Liver (tissue), 9 donors: ENCODE measurements around the gene PLA2G4B. TPM values are rescaled to one million over a fixed set of nuclear protein-coding genes. Genes with fewer than 3 reads are reported as not detected.

ENCODE experiments used
- DNase-seq: peaks from one replicate; pipeline ENCODE4 v3.0.0-alpha.2; 2017; ENCODE audit warnings: low spot score
- H3K27ac ChIP-seq, 2 donors: one replicate each; pipeline ENCODE4 v1.7.0; 2013; ENCODE audit warnings: inconsistent platforms in 2 of 2, low read length in 2 of 2, control low read depth in 1 of 2, low read depth in 1 of 2, mild to moderate bottlenecking in 1 of 2
- H3K27me3 ChIP-seq, 4 donors: one replicate each; pipeline versions ENCODE4 v1.6.1 to v1.7.0; 2013; ENCODE audit warnings: low read length in 3 of 4, inconsistent platforms in 1 of 4, mild to moderate bottlenecking in 1 of 4, moderate library complexity in 1 of 4; ENCODE audit not compliant: control insufficient read depth in 4 of 4, insufficient read depth in 4 of 4
- H3K36me3 ChIP-seq, 4 donors: one replicate each; pipeline versions ENCODE4 v1.6.1 to v1.7.0; 2013; ENCODE audit warnings: low read length in 3 of 4, mild to moderate bottlenecking in 3 of 4, low read depth in 1 of 4, moderate library complexity in 1 of 4; ENCODE audit not compliant: control insufficient read depth in 4 of 4, insufficient read depth in 3 of 4
- H3K4me1 ChIP-seq, 4 donors: one replicate each; pipeline versions ENCODE4 v1.6.1 to v1.7.0; 2013; ENCODE audit warnings: low read length in 3 of 4, mild to moderate bottlenecking in 3 of 4, moderate library complexity in 1 of 4; ENCODE audit not compliant: control insufficient read depth in 4 of 4, insufficient read depth in 4 of 4
- H3K4me3 ChIP-seq, 3 donors: one replicate each; pipeline versions ENCODE4 v1.6.1 to v1.7.0; 2013; ENCODE audit warnings: low read length in 3 of 3, control low read depth in 1 of 3, low read depth in 1 of 3, mild to moderate bottlenecking in 1 of 3
- H3K9ac ChIP-seq, 2 donors: one replicate each; pipeline ENCODE4 v1.7.0; 2013; ENCODE audit warnings: low read length in 2 of 2, mild to moderate bottlenecking in 2 of 2, moderate library complexity in 2 of 2, control low read depth in 1 of 2, low read depth in 1 of 2
- H3K9me3 ChIP-seq, 4 donors: one replicate each; pipeline versions ENCODE4 v1.6.1 to v1.7.0; 2013; ENCODE audit warnings: low read length in 3 of 4; ENCODE audit not compliant: control insufficient read depth in 4 of 4
- ATF3 ChIP-seq: IDR thresholded peaks from 2 replicates; pipeline ENCODE4 v1.6.1; 2016; ENCODE audit warnings: antibody characterized with exemption
- EGR1 ChIP-seq, 2 donors: IDR thresholded peaks; 2 replicates each; pipeline ENCODE4 v1.6.1; 2016 to 2018; ENCODE audit warnings: antibody characterized with exemption in 2 of 2, low read depth in 2 of 2
- FOXA1 ChIP-seq: IDR thresholded peaks from 2 replicates; pipeline ENCODE4 v1.6.1; 2016; ENCODE audit warnings: antibody characterized with exemption
- FOXA2 ChIP-seq: IDR thresholded peaks from 2 replicates; pipeline ENCODE4 v1.6.1; 2016; ENCODE audit warnings: antibody characterized with exemption
- HNF4A ChIP-seq, 2 donors: conservative IDR thresholded peaks; 2 replicates each; pipeline ENCODE4 v1.6.1; 2016; ENCODE audit warnings: antibody characterized with exemption in 2 of 2, mild to moderate bottlenecking in 2 of 2
- HNF4G ChIP-seq: IDR thresholded peaks from 2 replicates; pipeline ENCODE4 v1.6.1; 2016; ENCODE audit warnings: antibody characterized with exemption
- JUND ChIP-seq, 2 donors: IDR thresholded peaks; 2 replicates each; pipeline ENCODE4 v1.6.1; 2016; ENCODE audit warnings: antibody characterized with exemption in 2 of 2
- NR2F2 ChIP-seq: IDR thresholded peaks from 2 replicates; pipeline ENCODE4 v1.6.1; 2016; ENCODE audit warnings: antibody characterized with exemption
- RAD21 ChIP-seq, 2 donors: IDR thresholded peaks; 2 replicates each; pipeline ENCODE4 v1.6.1; 2016; ENCODE audit warnings: antibody characterized with exemption in 2 of 2, mild to moderate bottlenecking in 2 of 2
- RXRA ChIP-seq, 2 donors: IDR thresholded peaks; 2 replicates each; pipeline ENCODE4 v1.6.1; 2017 to 2018; ENCODE audit warnings: antibody characterized with exemption in 2 of 2, mild to moderate bottlenecking in 1 of 2
- SP1 ChIP-seq: IDR thresholded peaks from 2 replicates; pipeline ENCODE4 v1.6.1; 2018; ENCODE audit warnings: antibody characterized with exemption, mild to moderate bottlenecking
- TAF1 ChIP-seq: conservative IDR thresholded peaks from 2 replicates; pipeline ENCODE4 v1.6.1; 2016; ENCODE audit warnings: antibody characterized with exemption, mild to moderate bottlenecking
- YY1 ChIP-seq: IDR thresholded peaks from 2 replicates; pipeline ENCODE4 v1.6.1; 2016; ENCODE audit warnings: antibody characterized with exemption, mild to moderate bottlenecking
- WGBS: extraction: QIAGEN DNeasy Blood & Tissue Kit; methylation state at CpG from one replicate; pipeline ENCODE4 v1.1.7; 2013; 5-methylcytosine and 5-hydroxymethylcytosine counted together
- polyA plus RNA-seq, 2 donors: library from polyadenylated mRNA; stranded (reverse) in 1 of 2; unstranded in 1 of 2; fragments of 200-250 nt in 1 of 2; fragments of >200 nt in 1 of 2; fragmentation: Nextera tagmentation in 1 of 2; extraction: Ambion mirVana in 1 of 2; gene quantifications; one replicate each; pipeline versions ENCODE4 v1.2.1 to v1.2.3, GENCODE V29; 2013 to 2015
- total RNA-seq, 2 donors: library from RNA; depleted of rRNA; stranded (reverse); fragments of >200 nt; gene quantifications; one replicate each; pipeline ENCODE4 v1.2.3, GENCODE V29; 2014
- TF ChIP-seq, protein P1 (sequence below): fragments of 150-350 bp; IDR thresholded peaks from 2 replicates; pipeline ENCODE4 v1.5.1; 2017; ENCODE audit warnings: improper control_type of control experiment, low read depth, low read length; ENCODE audit not compliant: missing input control
- TF ChIP-seq, protein P2 (sequence below): IDR thresholded peaks from 2 replicates; pipeline ENCODE4 v1.6.1; 2016; ENCODE audit warnings: antibody characterized with exemption
- TF ChIP-seq, protein P3 (sequence below): IDR thresholded peaks from 2 replicates; pipeline ENCODE4 v1.6.1; 2016; ENCODE audit warnings: antibody characterized with exemption
- TF ChIP-seq, protein P4 (sequence below): IDR thresholded peaks from 2 replicates; pipeline ENCODE4 v1.6.1; 2016; ENCODE audit warnings: antibody characterized with exemption, mild to moderate bottlenecking
- donor health status: healthy.
- donor health status: healthy.
- donor health status: healthy.
- donor health status: healthy.
- donor health status: healthy.

Gene PLA2G4B
- total and polyA plus RNA-seq, 4 donors, result 0.33 to 3.6 (median 2.3) TPM

- Histone ChIP-seq H3K9me3 (no peaks in the 10 kb centered on the region), H3K27ac (peak overlapping the region; percentile 21 to 22), H3K9ac (no peak overlapping the region), H3K27me3 (no peaks in the 10 kb centered on the region), H3K4me3 (no peak overlapping the region), H3K36me3 (no peaks in the 10 kb centered on the region), H3K4me1 (peaks cover 26 to 50% (median 38%) of the 10 kb centered on the region in 4 donors)
- 38% methylated on average over 7 of the region's 7 CpGs for WGBS
- DNase-seq, result no peak
- TF ChIP-seq HNF4A (conservative IDR thresholded peaks at IDR 0.05) (peak; percentile 81 to 91), SP1 (peak; percentile 91), JUND (IDR thresholded peaks at IDR 0.05) (peak; percentile 66 to 84), RAD21 (IDR thresholded peaks at IDR 0.05) (peak in 1 of 2 donors; percentile 53), EGR1 (IDR thresholded peaks at IDR 0.05; ENCODE audit: low read depth in 2 of 2) (peak in 1 of 2 donors; percentile 39), YY1 (peak; percentile 66), HNF4G (peak; percentile 50), FOXA1 (peak; percentile 73), FOXA2 (peak; percentile 57), ATF3 (no peak), TAF1 (no peak), RXRA (IDR thresholded peaks at IDR 0.05) (peak; percentile 97 to 99), NR2F2 (peak; percentile 85)
- TF ChIP-seq, protein P1, sequence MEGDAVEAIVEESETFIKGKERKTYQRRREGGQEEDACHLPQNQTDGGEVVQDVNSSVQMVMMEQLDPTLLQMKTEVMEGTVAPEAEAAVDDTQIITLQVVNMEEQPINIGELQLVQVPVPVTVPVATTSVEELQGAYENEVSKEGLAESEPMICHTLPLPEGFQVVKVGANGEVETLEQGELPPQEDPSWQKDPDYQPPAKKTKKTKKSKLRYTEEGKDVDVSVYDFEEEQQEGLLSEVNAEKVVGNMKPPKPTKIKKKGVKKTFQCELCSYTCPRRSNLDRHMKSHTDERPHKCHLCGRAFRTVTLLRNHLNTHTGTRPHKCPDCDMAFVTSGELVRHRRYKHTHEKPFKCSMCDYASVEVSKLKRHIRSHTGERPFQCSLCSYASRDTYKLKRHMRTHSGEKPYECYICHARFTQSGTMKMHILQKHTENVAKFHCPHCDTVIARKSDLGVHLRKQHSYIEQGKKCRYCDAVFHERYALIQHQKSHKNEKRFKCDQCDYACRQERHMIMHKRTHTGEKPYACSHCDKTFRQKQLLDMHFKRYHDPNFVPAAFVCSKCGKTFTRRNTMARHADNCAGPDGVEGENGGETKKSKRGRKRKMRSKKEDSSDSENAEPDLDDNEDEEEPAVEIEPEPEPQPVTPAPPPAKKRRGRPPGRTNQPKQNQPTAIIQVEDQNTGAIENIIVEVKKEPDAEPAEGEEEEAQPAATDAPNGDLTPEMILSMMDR, result no peak
- TF ChIP-seq, protein P2, sequence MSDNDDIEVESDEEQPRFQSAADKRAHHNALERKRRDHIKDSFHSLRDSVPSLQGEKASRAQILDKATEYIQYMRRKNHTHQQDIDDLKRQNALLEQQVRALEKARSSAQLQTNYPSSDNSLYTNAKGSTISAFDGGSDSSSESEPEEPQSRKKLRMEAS, result no peak
- TF ChIP-seq, protein P3, sequence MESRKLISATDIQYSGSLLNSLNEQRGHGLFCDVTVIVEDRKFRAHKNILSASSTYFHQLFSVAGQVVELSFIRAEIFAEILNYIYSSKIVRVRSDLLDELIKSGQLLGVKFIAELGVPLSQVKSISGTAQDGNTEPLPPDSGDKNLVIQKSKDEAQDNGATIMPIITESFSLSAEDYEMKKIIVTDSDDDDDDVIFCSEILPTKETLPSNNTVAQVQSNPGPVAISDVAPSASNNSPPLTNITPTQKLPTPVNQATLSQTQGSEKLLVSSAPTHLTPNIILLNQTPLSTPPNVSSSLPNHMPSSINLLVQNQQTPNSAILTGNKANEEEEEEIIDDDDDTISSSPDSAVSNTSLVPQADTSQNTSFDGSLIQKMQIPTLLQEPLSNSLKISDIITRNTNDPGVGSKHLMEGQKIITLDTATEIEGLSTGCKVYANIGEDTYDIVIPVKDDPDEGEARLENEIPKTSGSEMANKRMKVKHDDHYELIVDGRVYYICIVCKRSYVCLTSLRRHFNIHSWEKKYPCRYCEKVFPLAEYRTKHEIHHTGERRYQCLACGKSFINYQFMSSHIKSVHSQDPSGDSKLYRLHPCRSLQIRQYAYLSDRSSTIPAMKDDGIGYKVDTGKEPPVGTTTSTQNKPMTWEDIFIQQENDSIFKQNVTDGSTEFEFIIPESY, result no peak
- TF ChIP-seq, protein P4, sequence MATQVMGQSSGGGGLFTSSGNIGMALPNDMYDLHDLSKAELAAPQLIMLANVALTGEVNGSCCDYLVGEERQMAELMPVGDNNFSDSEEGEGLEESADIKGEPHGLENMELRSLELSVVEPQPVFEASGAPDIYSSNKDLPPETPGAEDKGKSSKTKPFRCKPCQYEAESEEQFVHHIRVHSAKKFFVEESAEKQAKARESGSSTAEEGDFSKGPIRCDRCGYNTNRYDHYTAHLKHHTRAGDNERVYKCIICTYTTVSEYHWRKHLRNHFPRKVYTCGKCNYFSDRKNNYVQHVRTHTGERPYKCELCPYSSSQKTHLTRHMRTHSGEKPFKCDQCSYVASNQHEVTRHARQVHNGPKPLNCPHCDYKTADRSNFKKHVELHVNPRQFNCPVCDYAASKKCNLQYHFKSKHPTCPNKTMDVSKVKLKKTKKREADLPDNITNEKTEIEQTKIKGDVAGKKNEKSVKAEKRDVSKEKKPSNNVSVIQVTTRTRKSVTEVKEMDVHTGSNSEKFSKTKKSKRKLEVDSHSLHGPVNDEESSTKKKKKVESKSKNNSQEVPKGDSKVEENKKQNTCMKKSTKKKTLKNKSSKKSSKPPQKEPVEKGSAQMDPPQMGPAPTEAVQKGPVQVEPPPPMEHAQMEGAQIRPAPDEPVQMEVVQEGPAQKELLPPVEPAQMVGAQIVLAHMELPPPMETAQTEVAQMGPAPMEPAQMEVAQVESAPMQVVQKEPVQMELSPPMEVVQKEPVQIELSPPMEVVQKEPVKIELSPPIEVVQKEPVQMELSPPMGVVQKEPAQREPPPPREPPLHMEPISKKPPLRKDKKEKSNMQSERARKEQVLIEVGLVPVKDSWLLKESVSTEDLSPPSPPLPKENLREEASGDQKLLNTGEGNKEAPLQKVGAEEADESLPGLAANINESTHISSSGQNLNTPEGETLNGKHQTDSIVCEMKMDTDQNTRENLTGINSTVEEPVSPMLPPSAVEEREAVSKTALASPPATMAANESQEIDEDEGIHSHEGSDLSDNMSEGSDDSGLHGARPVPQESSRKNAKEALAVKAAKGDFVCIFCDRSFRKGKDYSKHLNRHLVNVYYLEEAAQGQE, result peak; percentile 38
These were observed 45.8 kb downstream of the PLA2G4B start for GRCh38 chr15:41884458-41884857.

GRCh38 chr15:41885321-41885720 is 46.7 kb downstream of the PLA2G4B start:
- Histone ChIP-seq H3K27me3 (no peaks in the 10 kb centered on the region), H3K4me1 (peaks cover 26 to 44% (median 33%) of the 10 kb centered on the region in 4 donors), H3K9me3 (no peaks in the 10 kb centered on the region), H3K27ac (peak overlapping the region in 1 of 2 donors; percentile 22), H3K4me3 (no peak overlapping the region), H3K36me3 (no peaks in the 10 kb centered on the region), H3K9ac (no peak overlapping the region)
- TF ChIP-seq FOXA2 (no peak), FOXA1 (no peak), HNF4A (conservative IDR thresholded peaks at IDR 0.05) (no peak), HNF4G (no peak), JUND (IDR thresholded peaks at IDR 0.05) (no peak), YY1 (no peak)
- TF ChIP-seq, protein P4, result no peak
- DNase-seq, result no peak
